Stimulated activated CD8-positive, alpha-beta memory T cell treated with anti-CD3 and anti-CD28 coated beads, Interleukin-12 subunit alpha, Interleukin-12 subunit beta, amount 100 ng/mL, for 24 hours (primary cell): ENCODE results near the gene IDUA.

Source experiments
- DNase-seq: peaks from one replicate; pipeline ENCODE4 v3.0.0-alpha.2; 2020; ENCODE audit errors: extremely low read depth

IDUA gene

DNA sequence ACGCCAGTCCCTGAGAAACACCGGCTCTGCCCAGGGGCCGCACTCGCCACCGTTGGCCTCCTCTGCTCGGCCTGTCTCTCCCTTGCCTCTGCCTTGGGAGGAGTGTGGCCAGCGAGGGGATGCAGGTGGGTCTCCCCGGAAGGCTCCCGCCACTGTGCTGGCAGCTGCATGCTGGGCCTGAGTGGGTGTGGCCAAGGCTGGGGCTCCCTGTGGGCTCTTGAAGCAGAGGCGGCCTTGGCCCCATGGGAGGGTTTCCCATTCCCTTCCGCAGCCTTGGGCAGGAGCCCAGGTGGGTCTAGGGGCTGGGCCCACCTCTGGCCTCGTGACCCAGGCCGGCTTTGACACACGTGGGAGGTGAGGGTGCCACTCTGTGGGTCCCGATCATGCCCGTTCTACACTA is 43.7 kb downstream of the IDUA start:
- DNase-seq, result no peak

DNA sequence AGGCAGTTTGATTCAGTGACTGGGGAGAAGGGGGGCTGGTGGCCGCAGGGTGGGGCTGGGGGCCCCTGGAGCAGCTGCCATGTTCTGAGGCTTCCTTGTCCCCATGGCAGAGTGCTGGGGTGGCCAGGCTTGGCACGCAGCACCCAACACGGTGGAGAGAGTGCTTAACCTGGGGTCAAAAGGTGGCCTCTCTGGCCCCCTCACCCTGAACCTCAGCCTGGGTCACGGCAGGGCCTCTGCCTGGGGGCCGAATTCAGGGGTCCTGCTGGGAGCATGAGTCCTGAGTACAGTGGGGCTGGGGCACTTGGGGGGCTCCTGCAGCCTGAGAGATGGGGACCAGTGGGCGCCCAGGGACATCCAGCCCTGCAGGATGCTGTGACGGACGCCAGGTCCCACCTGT is 44.5 kb downstream of the IDUA start:
- DNase-seq, result no peak

DNA sequence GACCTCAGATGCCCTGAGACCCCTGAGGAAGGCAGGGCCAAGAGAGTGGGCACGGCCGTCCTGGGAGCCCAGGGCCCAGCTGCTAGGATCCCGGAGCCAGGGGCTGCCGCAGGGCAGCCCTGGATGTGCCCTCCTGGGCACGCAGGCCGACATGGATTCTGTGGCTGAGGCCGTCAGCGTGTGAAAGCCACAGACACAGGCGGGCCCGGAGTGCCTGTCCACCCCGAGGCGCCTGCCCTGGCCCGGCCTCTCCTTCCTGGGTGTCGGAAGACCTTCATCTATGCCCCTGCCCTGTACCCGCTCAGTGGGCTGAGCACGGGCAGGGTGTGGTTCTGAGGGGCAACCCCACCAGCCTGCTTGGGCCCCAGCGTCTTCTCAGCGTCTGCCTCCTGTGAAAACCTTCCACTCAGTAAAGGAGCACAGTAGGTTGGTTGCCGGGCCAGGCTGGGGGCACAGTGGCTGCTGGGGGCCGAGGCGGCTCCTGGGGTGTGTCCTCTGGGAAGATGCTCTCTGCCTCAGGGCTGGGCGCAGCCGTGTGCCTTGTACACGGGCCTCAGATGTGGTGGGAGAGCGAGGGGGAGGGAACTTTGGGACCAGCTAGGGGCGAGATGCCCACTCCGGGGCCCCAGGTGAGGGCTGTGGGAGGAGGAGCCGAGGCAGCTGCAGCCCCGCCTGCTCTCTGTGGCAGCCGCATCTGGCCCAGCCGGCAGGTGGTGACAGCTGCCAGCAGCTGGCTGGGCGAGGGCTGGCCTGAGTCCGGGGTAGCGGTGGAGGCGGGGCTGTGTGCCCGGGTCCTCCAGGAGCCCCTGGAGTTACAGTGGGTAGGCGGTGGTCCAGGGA is 45.3 kb downstream of the IDUA start:
- DNase-seq, result no peak

DNA sequence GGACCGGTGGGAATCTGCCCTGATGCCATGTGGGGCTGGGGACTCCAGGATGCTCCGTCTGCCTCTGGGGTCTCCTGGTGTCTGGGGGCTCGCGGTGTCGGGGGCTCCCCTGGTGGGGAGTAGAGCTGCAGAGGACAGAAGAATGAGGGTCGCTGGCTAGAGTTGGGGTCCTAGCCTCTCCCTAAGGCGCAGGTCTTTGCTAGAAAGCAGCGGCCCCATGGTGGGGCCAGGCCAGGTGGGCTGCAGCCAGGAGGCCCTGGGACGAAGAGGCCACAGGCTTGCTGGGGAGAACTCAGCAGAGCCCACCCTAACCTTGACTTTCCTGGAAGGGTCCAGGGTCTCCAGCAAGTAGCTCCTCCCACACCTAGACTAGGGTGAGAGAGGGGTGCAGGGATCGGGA is 46.0 kb downstream of the IDUA start:
- DNase-seq, result no peak

DNA sequence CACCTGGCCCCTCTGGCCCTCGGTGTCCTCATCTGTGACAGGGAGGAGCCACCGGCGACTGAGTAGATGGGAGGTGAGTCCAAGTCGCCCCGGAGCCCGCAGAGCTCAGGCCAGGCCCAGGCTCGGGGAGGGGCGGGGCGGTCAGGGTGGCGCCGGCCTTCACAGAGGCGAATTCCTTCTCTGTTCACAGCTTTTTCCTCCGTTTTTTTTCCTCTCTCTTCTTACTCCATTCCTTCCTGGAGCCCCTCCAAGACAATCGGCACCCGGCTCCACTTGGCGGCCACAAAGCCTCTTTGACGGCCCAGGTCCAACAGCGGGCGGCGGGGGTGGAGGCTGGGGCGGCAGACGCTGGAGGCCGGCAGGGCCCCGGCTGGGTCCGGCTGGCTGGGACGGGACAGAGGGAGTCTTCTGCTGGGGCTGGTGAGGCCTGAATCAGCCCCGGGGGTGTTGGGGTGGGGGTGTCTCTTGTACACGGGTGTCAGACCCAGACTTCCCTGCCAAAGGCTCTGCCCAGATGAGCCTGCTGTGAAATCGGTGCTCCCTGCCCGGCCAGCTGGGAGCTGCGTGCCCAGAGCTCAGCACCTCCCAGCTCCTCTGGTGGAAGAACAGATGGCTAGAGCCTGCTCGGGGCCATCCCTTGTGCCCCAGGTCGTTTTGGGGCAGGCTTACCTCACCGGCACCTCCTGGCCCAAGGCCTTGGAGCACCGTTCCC is 47.2 kb downstream of the IDUA start:
- DNase-seq, result no peak

DNA sequence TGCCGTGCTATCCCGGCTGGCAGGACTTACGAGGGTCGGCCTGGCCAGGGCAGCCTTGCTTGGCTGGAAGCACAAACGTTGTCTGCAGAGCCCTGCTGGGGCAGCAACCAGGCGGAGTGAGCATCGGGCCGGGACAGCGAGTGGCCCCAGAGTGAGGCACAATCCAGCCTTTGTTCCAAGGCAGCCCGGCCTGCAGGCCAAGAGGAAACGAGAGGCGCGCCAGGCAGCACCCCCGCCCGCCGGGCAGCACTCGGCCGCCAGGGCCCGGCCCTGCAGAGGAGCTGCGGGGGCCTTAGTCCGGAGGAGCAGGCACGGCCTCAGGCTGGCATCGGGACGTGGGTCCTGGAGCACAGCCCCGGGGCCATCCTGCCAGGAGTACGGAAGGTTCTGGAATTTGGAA is 48.7 kb downstream of the IDUA start:
- DNase-seq, result no peak

DNA sequence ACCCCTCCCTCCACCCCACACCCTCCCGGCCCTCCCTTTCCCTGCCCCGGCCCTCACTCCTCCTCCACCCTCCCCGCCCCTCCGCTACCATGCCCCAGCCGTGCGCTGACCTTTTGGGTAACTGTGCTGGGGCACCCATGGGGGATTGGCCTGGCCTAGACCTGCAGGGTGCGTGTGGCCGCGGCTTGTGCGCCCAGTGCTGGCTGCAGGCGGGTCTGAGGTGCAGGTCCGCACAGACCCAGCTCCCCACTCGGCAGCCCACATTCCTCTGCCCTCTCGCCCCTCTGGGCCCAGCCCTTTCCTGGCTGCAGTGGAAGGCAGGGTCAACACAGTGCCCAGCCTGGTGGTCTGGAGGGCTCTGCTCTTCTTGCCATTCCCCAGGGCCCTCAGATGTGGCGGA is 49.3 kb downstream of the IDUA start:
- no peak for DNase-seq

DNA sequence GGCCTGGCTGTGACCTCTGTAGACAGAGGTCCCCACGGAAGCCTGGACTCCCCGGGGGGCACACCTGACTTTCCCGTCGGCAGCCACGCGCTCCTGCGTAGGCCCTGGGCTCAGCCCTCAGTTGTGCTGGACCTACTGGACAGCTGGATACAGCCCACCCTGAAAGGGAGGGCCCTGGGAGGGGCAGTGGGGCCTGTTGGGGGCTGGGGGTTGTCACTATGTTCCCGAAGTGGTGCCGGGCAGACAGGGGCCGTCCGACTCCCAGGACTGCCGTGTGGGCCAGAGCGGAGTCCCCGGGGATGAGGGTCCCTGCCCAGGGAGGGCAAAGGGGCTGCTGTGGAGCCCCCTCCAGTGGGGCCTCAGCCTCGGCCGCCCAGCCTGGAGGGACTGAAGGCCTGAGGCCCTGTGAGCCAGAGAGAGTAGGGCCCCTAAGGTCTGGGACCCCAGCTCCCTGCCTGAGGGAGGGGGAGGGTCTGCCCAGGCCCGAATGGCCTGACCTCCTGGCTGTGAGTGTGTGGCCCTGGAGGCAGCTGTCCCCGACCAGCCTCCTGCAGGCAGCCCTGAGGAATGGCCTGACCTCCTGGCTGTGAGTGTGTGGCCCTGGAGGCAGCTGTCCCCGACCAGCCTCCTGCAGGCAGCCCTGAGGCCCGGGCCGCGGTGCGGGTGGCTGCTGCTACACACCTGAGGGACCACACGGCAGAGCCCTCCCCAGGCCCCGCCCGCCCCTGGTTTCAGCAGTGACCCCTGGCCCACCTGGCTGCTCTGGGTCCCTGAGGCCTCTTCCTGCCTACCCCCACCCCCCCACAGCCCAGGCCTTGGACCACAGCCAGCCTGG is 50.3 kb downstream of the IDUA start:
- no peak for DNase-seq

DNA sequence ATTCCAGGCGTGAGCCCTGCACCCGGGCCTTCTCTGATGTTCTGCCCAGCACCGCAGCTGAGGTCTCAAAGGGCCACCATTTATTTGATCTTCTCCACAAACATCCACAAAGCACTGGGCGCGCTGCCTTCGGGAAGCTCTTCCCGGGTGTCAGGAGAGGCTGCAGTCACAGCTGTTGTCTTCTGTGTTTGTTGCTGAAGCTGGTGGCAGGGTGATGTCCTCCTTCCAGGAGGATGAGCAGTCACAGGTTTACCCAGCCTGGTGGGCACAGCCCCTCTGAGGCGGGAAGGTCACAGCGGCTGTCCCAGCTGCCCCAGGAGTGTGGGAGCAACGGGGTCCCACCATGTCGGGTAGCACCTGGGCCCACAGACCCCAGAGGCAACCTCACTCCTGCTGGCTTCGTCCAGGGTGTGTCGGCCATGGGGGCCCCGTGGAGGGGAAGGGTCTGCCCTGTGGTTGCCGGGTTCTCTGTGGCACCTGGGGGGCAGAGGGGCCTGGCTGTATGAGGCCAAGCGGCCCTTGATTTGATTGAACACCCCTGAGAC is 52.2 kb downstream of the IDUA start:
- no peak for DNase-seq

DNA sequence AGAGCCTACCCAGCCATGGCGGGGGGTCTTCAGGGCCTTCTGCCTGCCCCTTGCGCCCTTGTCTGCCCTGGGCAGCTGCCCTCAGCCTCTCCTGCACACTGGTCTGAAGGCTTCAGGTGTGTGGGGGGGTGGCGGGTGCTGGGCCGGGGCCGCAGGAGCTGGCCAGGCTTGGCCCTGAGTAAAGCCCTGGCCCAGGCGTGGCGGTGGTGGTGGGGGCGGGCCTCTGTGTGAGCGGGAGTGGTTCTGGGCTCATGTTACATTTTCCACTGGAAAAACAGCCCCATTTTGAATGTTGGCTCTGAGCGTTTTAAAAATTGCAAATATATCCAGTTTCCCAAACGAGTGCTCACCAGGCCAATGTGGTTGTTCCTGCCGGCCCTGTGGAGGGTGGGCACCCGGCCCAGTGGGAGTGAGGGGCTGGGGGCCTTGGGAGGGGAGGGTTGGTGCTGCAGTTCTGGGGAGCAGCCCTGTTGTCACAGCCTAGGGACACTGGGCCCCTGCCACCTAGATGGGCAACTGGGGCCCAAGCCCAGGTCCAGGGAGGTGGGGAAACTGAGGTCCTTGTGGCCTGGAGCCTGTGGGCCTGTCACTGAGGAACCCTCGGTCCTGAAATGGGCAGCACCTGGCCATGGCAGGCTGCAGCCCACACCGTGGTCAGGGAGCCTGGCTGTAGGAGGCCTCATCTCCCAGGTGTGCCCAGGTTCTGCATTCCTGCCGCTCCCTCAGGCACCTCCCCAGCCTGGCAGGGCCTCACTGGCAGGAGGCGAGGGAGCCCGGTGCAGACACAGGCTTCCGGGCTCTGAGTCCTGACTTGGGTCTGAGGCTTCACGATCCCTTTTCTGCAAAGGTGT is 52.9 kb downstream of the IDUA start:
- DNase-seq, result no peak

DNA sequence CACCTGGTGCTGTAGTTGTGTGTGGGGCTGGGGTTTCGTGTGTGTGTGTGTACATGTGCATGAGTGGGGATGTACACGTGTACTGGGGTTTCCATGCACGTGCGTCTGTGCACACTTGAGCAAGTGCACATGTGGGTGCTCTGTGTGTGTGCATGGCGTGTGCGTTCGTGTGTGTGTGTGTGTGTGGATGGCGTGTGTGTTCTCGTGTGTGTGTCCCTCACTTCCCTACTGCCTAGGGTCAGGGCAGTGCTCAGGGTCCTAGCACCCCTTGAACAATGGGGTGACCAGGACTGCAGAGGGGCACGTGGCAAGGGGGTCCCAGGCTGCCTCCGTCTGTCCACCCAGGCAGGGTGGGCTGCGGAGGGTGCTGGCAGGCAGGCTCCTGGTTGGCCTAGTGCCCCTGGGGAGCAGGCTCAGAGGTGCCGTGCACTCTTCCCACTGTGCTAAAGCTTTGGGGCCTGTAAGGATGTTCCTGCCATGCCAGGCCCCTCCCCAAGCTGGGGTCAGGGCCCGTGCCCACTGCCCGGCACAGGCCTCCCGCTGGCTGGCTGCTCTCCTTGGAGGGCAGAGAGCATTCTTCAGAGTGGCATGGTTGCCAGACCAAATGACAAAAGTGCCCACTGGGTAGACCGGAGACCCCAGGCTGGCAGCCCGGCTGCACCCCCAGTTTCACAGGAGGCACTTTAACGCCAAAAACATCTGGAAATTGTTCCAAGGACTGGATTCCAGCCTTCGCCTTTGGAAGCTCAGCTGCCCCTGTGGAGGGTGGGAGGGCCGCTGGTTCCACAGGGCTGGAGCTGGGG is 53.7 kb downstream of the IDUA start:
- no peak for DNase-seq

DNA sequence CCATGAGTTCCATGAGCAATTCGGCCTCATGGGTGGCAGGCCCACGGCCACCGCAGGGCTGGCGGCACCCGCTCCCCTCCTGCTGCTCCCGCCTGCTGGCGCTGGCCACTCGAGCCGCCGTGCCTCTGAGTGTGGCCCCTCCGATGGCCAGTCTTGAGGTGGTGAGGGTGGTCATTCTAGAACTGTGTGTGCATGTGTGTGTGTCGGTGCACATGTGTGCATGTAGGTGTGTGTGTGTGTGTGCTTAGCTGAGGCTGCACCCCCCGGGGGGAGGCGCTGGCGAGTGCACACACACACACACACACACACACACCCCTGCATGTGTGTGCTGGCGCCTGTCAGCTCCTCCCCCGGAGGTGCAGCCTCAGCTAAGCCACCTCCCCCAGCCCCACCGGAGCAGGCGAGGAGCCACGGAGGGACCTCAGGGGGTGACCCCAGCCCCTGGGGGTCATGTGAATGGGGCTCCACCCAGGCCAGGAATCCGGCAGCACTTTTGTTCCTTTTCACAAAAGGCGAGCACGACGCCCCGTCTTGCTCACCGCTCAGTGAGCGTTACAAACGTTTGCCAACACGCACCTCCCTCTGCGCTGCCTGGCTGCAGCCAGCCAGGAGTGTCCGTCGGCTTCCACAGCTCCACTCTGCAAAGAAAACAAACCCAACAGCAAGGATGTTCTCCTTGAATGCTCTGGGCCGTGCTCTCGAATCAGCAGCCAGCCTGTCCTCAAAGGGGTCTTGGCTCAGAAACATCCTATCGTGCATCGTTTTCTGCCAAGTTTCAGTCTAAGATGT is 54.5 kb downstream of the IDUA start:
- no peak for DNase-seq

DNA sequence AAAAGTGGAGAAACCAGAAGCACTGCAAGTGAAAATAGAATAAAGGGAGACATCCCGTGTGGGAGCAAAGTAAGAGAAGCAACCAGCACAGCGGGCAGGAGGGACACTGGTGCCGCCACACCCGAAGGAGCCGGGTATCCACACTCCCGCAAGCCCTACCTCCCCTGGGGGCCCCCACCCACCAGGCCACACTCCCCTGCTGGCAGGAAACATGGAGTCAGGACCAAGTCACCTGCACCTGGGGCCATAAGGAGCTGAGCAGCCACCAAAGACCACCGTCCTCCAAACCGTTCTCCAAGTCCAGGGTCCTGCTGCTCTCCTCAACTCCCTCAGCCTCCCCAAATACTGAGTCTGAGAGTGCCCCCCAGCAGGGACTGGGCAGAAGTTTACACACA is 55.1 kb downstream of the IDUA start:
- no peak for DNase-seq

DNA sequence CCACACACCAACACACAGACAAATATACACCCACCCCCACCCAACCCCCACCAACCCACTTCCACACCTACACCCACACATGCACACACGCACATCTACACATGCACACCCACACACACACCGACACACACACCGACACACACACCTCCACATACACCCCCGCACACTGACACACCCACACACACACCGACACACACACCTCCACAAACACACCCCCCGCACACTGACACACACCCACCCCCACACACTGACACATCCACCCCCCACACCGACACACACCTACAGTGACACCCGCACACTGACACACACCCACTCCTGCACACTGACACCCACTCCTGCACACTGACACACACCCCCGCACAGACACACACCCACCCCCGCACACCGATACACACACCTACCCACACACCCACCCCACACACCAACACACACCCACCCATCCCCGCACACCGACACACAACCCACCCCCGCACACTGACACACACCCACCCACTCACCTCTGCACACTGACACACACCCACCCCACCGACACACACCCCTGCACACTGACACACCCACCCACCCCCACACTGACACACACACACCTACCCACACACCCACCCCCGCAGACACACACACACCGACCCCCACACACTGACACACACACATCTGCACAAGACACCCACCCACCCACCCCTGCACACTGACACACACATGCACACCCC is 55.7 kb downstream of the IDUA start:
- DNase-seq, result no peak

DNA sequence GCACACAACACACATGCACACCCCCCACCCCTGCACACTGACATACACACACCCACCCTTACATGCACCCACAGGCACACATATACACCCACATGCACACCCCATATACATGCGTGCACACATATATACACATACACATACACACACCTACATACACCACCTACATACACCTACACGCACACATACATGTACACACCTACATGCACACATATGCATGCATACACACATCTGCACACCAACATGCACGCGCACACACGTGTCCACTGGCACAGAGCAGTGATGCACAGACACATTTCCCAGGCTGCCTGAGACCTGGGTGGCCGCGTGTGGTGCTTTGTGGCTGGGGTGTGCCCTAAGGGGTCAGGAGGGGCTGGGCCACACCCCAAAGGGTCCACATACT is 56.3 kb downstream of the IDUA start:
- no peak for DNase-seq

DNA sequence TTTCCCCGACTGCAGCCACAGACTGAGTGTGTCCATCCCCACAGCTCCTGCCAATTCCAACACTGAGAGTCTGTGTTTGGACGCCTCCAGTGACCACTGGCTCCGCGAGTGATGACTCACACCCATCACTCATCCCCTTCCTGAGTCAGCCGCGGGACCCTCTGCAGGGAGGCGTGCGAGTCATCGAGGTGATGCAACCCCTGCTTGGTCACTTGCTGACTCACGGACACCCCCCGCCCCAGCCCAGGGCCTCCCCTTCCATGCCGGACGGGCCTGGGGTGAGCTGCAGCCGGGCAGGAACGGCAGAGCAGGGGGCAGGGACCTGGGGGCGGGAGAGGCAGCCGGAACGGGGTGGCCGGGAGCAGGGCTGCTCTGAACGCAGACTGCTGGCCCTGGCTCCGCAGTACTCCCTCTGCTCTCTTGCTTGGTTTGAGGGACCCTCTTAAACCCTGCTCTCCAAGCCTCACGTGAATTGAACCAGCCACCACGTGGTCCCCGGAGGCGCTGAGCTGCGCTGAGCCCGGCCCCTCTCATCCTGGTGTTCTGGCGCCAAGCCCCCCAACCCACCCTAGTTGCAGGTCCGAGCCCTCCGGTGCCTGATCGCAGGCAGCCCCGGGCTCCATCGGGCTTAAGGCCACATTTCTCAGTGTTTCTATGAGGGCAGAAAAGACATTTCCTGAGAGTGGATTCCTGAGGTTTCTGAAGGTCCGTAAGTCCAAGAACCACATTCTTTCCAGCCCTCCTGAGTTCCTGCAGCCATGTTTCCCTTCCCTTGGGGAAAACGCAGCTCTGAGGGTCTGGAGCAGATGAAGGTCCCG is 57.0 kb downstream of the IDUA start:
- DNase-seq, result no peak

DNA sequence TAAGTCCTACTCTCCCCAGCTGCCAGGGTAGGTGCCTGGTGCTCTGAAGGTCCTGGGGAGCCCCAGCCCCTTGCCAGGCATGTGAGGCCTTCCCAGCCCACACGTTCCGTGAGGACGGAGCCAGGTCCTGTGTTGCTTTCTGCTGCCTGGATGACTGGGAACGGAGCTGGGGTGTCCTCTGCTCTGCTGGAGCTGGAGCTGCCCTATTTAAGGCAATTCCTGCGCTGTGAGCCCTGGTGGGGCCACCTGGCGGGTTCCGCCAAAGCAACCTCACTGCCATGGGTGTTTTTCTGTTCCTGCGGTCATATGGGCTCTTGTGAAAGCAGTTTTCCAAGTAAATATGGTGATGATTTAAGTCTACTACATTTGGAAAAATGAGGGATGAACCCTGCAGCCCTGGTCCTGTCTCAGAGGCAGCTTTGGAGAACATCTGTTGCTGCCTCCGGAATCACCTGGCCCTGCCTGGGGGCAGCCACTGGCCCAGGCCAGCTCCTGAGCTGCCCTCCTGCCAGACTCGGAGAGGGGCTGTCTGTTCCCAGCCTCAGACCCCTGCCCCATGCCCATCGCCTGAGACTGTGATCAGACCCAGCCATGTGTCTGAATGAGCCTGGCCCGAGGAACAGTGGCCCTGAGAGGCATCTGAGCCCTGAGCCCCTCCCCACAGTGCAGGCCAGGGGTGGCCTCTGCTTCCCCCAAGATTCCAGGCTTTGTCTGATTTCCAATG is 57.8 kb downstream of the IDUA start:
- no peak for DNase-seq
